Activated CD4-positive, alpha-beta T cell treated with anti-CD3 and anti-CD28 coated beads for 36 hours (primary cell): ENCODE results near the gene TM4SF20. TPM values are rescaled to one million over a fixed set of nuclear protein-coding genes. Genes with fewer than 3 reads are reported as not detected.
A peak's percentile ranks its signal among the peaks of the same experiment; 100 is the strongest.
"Not testable (repeated sequence)": the region's sequence is repeated elsewhere in the genome, so short reads cannot be mapped to it uniquely, and the experiment has no call there.

Experiments used
- ATAC-seq: fragments of 200-7000 bp; cut with Tn5 transposase; one replicate; pipeline ENCODE4 v1.10.0; 2021; ENCODE audit warnings: mild to moderate bottlenecking, moderate library complexity
- CTCF ChIA-PET: fragments of 350-600 bp; sonication (Branson Sonifier 250); formaldehyde crosslinking; loops from one replicate; lab custom pipeline; 2021; ENCODE audit warnings: antibody characterized with exemption; lab: Charles Lee
- POLR2A ChIA-PET: fragments of 350-600 bp; sonication (Branson Sonifier 250); formaldehyde crosslinking; loops from one replicate; lab custom pipeline; 2021; ENCODE audit warnings: antibody characterized with exemption, inconsistent platforms; lab: Charles Lee
- DNase-seq: peaks from one replicate; pipeline ENCODE4 v3.0.0-alpha.2; 2020
- H3K27ac Mint-ChIP-seq: one replicate; pipeline ENCODE4 v1.8.0; 2021; ENCODE audit warnings: mixed read lengths
- H3K27me3 Mint-ChIP-seq: one replicate; pipeline ENCODE4 v1.8.0; 2021; ENCODE audit warnings: mixed read lengths
- H3K36me3 Mint-ChIP-seq: one replicate; pipeline ENCODE4 v1.8.0; 2021; ENCODE audit warnings: low read depth, mixed read lengths
- H3K4me1 Mint-ChIP-seq: one replicate; pipeline ENCODE4 v1.8.0; 2021; ENCODE audit warnings: mixed read lengths
- H3K4me3 Mint-ChIP-seq: one replicate; pipeline ENCODE4 v1.8.0; 2021; ENCODE audit warnings: mild to moderate bottlenecking, moderate library complexity, mixed read lengths
- H3K9me3 Mint-ChIP-seq: one replicate; pipeline ENCODE4 v1.8.0; 2021; ENCODE audit warnings: low read depth, mixed read lengths
- intact Hi-C, 2 experiments: fragments of 100-400 bp; cut with DNase I in 1 of 2; cut with micrococcal nuclease in 1 of 2; formaldehyde crosslinking; loops; one replicate each; pipeline versions ENCODE4 v1.14.2 to v1.15.1; 2022 to 2024; cut with DNase I, micrococcal nuclease
- total RNA-seq, 2 experiments: library from RNA; stranded (reverse); gene quantifications; one replicate each; pipeline ENCODE4 v1.2.3, GENCODE V29; 2021

TM4SF20 gene
- total RNA-seq, 2 experiments from 2014 or later = not detected

DNA sequence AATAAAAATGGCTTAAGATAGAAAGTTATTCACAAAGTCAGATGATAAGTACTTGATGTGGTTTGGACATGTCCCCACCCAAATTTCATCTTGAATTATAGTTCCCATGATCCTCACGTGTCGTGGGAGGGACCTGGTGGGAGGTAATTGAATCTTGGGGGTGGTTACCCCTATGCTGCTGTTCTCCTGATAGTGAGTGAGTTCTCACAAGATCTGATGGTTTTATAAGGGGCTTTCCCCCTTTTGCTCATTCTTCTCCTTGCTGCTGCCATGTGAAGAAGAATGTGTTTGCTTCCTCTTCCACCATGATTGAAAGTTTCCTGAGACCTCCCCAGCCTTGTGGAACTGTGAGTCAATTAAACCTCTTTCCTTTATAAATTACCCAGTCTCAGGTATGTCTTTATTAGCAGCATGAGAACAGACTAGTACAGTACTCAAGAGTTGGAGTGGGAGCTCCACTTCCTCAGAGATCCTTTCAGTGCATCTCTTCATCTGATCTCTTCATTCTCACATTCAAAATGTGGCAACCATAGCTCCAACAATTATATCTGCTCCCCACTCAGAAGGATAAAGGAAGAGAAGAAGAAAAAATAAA is 3.2 kb upstream of the TM4SF20 start:
- intact Hi-C loops, DNase-seq, H3K36me3 Mint-ChIP-seq, H3K27me3 Mint-ChIP-seq, H3K4me3 Mint-ChIP-seq, POLR2A ChIA-PET, ATAC-seq: not testable (repeated sequence)
- peak overlapping the region; percentile 37 for H3K27ac Mint-ChIP-seq
- CTCF ChIA-PET = interaction anchor here (0.6 to 1.0 kb wide), 4 partner anchors 9 to 508 kb away, joined by 3 read pairs; no protein-coding TSS in a partner anchor
- H3K9me3 Mint-ChIP-seq = peaks cover 11% of the 10 kb centered on the region
- H3K4me1 Mint-ChIP-seq = peaks cover 26% of the 10 kb centered on the region

DNA sequence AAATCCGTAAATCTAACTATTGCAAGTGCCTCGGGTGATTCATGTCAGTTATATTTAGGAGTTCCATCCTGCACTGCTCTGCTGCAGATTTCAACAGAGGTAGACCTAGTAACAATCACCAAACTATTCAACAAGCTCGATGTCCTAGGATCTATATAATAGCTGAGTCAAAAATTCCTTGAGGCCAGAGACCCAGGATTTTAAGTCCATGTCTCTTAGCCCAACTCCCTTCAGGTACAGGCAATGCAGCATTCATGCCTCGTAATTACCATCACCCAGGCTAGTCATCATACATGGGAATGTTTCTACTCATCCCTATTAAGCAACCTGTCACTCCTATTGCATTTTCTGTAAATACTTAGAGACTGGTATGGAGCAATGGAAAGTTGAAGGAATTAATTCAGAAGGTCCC is 729 bp downstream of the TM4SF20 start:
- H3K27me3 Mint-ChIP-seq = no peaks in the 10 kb centered on the region
- DNase-seq = no peak
- peaks cover 11% of the 10 kb centered on the region for H3K9me3 Mint-ChIP-seq
- CTCF ChIA-PET = interaction anchor here (0.7 to 0.9 kb wide), 2 partner anchors 107 to 280 kb away, joined by 3 read pairs; no protein-coding TSS in a partner anchor
- no peaks in the 10 kb centered on the region for H3K36me3 Mint-ChIP-seq
- intact Hi-C loops = no loop called here
- POLR2A ChIA-PET = no interaction called here
- H3K27ac Mint-ChIP-seq = no peak overlapping the region
- ATAC-seq = no peak
- no peak overlapping the region for H3K4me3 Mint-ChIP-seq
- peaks cover 24% of the 10 kb centered on the region for H3K4me1 Mint-ChIP-seq

DNA sequence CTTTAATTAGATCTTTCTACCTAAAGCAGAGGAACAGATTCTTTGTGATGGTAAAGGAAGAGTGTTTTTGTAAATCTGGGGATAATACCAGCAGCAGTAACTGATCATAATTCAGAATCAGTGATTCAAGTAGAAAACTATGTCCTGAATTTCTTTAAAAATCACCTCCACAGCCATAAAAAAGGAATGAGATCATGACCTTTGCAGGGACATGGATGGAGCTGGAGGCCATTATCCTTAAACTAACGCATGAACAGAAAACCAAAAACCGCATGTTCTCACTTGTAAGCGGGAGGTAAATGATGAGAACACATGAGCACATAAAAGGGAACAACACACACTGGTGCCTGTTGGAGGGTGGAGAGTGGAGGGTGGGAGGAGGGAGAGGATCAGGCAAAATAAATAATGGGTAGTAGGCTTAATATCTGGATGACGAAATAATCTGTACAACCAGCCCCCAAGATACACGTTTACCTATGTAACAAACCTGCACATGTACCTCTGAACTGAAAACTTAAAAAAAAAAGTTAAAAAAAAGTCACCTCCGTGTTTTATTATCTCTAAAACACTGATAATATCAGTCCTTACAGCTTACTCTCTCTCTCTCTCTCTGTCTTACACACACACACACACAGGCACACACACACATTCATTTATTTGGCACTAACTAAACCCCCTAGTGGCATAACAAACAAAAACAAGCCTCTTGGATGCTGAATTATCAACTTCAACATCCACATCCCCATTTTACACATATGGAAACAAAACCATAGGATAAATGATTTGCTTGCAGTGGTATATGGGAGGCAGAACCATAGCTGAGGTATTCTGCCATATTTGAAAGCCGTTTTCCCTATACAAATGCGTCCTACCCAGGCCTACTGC is 1.4 kb downstream of the TM4SF20 start:
- Mint-ChIP-seq H3K27me3 (peaks cover 2% of the 10 kb centered on the region), H3K4me3 (no peak overlapping the region), H3K9me3 (peaks cover 10% of the 10 kb centered on the region), H3K4me1 (peaks cover 26% of the 10 kb centered on the region), H3K27ac (no peak overlapping the region), H3K36me3 (no peaks in the 10 kb centered on the region)
- ATAC-seq (no peak), DNase-seq (no peak)
- ChIA-PET CTCF (interaction anchor here (0.6 to 0.7 kb wide), 2 partner anchors 108 to 1324 kb away, joined by 3 to 4 read pairs; no protein-coding TSS in a partner anchor), POLR2A (no interaction called here)
- intact Hi-C loops = no loop called here

- CTCF ChIA-PET = interaction anchor here (0.6 to 1.0 kb wide), 2 partner anchors 9 to 1325 kb away, joined by 3 to 4 read pairs; no protein-coding TSS in a partner anchor
- peaks cover 19% of the 10 kb centered on the region for H3K4me1 Mint-ChIP-seq
- POLR2A ChIA-PET = no interaction called here
- H3K36me3 Mint-ChIP-seq = no peaks in the 10 kb centered on the region
- H3K27ac Mint-ChIP-seq = no peak overlapping the region
- peaks cover 4% of the 10 kb centered on the region for H3K9me3 Mint-ChIP-seq
- intact Hi-C loops = no loop called here
- DNase-seq (no peak), ATAC-seq (no peak)
- no peak overlapping the region for H3K4me3 Mint-ChIP-seq
- peaks cover 2% of the 10 kb centered on the region for H3K27me3 Mint-ChIP-seq
These were observed 2.3 kb downstream of the TM4SF20 start for GRCh38 chr2:227376656-227377396.

DNA sequence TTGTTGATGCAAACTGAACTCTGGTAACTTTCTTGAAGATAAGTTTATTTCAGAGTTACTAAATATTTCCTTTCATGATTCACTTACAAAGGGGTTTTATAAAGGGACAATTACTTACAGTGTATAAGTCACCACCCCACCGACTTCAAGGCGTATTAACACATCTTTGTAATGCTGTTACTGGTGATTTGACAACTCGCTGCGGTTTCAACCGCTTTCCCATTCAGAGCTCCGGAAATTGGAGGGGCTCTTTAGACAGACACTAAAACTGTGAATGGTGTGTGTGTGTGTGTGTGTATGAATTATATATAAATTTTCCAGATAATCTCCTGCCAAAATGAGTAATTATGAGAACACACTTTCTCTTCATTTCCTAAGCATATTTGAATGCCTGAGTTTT is 4.9 kb downstream of the TM4SF20 start:
- peaks cover 26% of the 10 kb centered on the region for H3K4me1 Mint-ChIP-seq
- POLR2A ChIA-PET = interaction anchor here (0.6 to 1.2 kb wide), 5 partner anchors 11 to 235 kb away, joined by 3 to 7 read pairs (median 4); no protein-coding TSS in a partner anchor
- H3K27ac Mint-ChIP-seq = peak overlapping the region; percentile 59
- no peak overlapping the region for H3K4me3 Mint-ChIP-seq
- H3K36me3 Mint-ChIP-seq = no peaks in the 10 kb centered on the region
- CTCF ChIA-PET = interaction anchor here (0.6 to 1.4 kb wide), 6 partner anchors 8 to 284 kb away, joined by 3 read pairs; no protein-coding TSS in a partner anchor
- intact Hi-C loops = loop anchor here (1.0 kb wide), 4 partner anchors 37 to 444 kb away; partner anchors contain the start of gene MFF (in 1 of the 2)
- H3K27me3 Mint-ChIP-seq = peaks cover 2% of the 10 kb centered on the region
- H3K9me3 Mint-ChIP-seq = no peaks in the 10 kb centered on the region
- DNase-seq (peak; percentile 76), ATAC-seq (peak; percentile 89)

- CTCF ChIA-PET = interaction anchor here (0.8 to 1.3 kb wide), 4 partner anchors 8 to 87 kb away, joined by 3 read pairs; no protein-coding TSS in a partner anchor
These were observed 5.7 kb downstream of the TM4SF20 start for GRCh38 chr2:227373389-227373788.

GRCh38 chr2:227370791-227371312 is 8.3 kb downstream of the TM4SF20 start:
- Mint-ChIP-seq H3K27ac (no peak overlapping the region), H3K4me1 (peaks cover 26% of the 10 kb centered on the region), H3K36me3 (no peaks in the 10 kb centered on the region), H3K9me3 (no peaks in the 10 kb centered on the region), H3K27me3 (peaks cover 2% of the 10 kb centered on the region), H3K4me3 (no peak overlapping the region)
- peak; percentile 45 for DNase-seq
- peak; percentile 74 for ATAC-seq
- ChIA-PET POLR2A (no interaction called here), CTCF (interaction anchor here (0.6 kb wide), 1 partner anchor 110 kb away, joined by 3 read pairs; no protein-coding TSS in a partner anchor)
- intact Hi-C loops = no loop called here

More at GRCh38 chr2:227373389-227373788, 5.7 kb downstream of the TM4SF20 start:
- no peak for ATAC-seq
- intact Hi-C loops = no loop called here
- Mint-ChIP-seq H3K9me3 (no peaks in the 10 kb centered on the region), H3K4me1 (peaks cover 26% of the 10 kb centered on the region), H3K4me3 (no peak overlapping the region), H3K27ac (no peak overlapping the region), H3K36me3 (no peaks in the 10 kb centered on the region), H3K27me3 (peaks cover 2% of the 10 kb centered on the region)
- DNase-seq = no peak
- POLR2A ChIA-PET = no interaction called here

GRCh38 chr2:227370092-227370491 is 9.0 kb downstream of the TM4SF20 start:
- intact Hi-C loops = no loop called here
- POLR2A ChIA-PET = no interaction called here

GRCh38 chr2:227368574-227368973 is 10.5 kb downstream of the TM4SF20 start:
- ATAC-seq (no peak), DNase-seq (no peak)
- peaks cover 19% of the 10 kb centered on the region for H3K4me1 Mint-ChIP-seq
- ChIA-PET POLR2A (no interaction called here), CTCF (no interaction called here)
- intact Hi-C loops = no loop called here
- peaks cover 2% of the 10 kb centered on the region for H3K27me3 Mint-ChIP-seq
- no peaks in the 10 kb centered on the region for H3K36me3 Mint-ChIP-seq
- no peak overlapping the region for H3K27ac Mint-ChIP-seq
- no peaks in the 10 kb centered on the region for H3K9me3 Mint-ChIP-seq
- no peak overlapping the region for H3K4me3 Mint-ChIP-seq

More at GRCh38 chr2:227370092-227370491, 9.0 kb downstream of the TM4SF20 start:
- no peaks in the 10 kb centered on the region for H3K9me3 Mint-ChIP-seq
- H3K36me3 Mint-ChIP-seq = no peaks in the 10 kb centered on the region
- DNase-seq = no peak
- ATAC-seq = no peak
- no peak overlapping the region for H3K4me3 Mint-ChIP-seq
- no peak overlapping the region for H3K27ac Mint-ChIP-seq
- H3K4me1 Mint-ChIP-seq = peaks cover 26% of the 10 kb centered on the region
- CTCF ChIA-PET = interaction anchor here (0.6 kb wide), 1 partner anchor 110 kb away, joined by 3 read pairs; no protein-coding TSS in a partner anchor
- peaks cover 2% of the 10 kb centered on the region for H3K27me3 Mint-ChIP-seq

DNA sequence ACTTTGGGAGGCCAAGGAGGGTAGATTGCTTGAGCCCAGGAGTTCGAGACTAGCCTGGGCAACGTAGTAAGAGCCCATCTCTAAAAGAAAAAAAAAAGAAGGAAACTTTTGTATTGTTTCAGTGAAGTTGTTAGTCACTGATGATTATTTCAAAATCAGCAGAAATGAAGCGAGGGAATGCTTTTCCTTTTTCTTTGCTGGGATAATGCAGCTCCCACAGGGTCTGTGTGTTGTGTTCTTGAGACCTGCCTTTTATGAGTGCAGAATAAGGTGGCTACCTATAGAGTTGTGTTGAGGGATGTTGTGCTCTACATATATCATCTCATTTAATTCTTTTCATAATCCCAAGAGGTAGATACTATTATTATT is 11.7 kb downstream of the TM4SF20 start:
- intact Hi-C loops = no loop called here
- Mint-ChIP-seq H3K27me3 (no peaks in the 10 kb centered on the region), H3K4me1 (peaks cover 14% of the 10 kb centered on the region), H3K27ac (no peak overlapping the region), H3K9me3 (no peaks in the 10 kb centered on the region), H3K4me3 (no peak overlapping the region), H3K36me3 (no peaks in the 10 kb centered on the region)
- ATAC-seq (no peak), DNase-seq (no peak)
- POLR2A ChIA-PET = no interaction called here
- CTCF ChIA-PET = no interaction called here
